Neuronal stem cell (in vitro differentiated cells): Measurements from ENCODE around the gene LAPTM4A.

ENCODE experiments used
- DNase-seq: peaks from one replicate; pipeline ENCODE4 v3.0.0-alpha.2; 2013; ENCODE audit warnings: low spot score
- H2AFZ ChIP-seq: one replicate; pipeline ENCODE4 v1.6.1; 2013; ENCODE audit warnings: mild to moderate bottlenecking, low read length, inconsistent platforms
- H2AK5ac ChIP-seq: 2 replicates; pipeline ENCODE4 v1.6.1; 2013; ENCODE audit warnings: low read depth, mild to moderate bottlenecking, inconsistent platforms, low read length, moderate library complexity, mixed read lengths
- H2BK120ac ChIP-seq: 2 replicates; pipeline ENCODE4 v1.6.1; 2013; ENCODE audit warnings: low read depth, mild to moderate bottlenecking, inconsistent platforms, low read length, moderate library complexity, mixed read lengths
- H2BK12ac ChIP-seq: one replicate; pipeline ENCODE4 v1.6.1; 2013; ENCODE audit warnings: low read length, inconsistent platforms
- H2BK15ac ChIP-seq: 2 replicates; pipeline ENCODE4 v1.6.1; 2013; ENCODE audit warnings: mild to moderate bottlenecking, low read length, inconsistent platforms, mixed read lengths
- H2BK5ac ChIP-seq: one replicate; pipeline ENCODE4 v1.6.1; 2013; ENCODE audit warnings: inconsistent platforms, mild to moderate bottlenecking, low read length, moderate library complexity
- H3K14ac ChIP-seq: one replicate; pipeline ENCODE4 v1.6.1; 2013; ENCODE audit warnings: low read length, inconsistent platforms
- H3K18ac ChIP-seq: 2 replicates; pipeline ENCODE4 v1.6.1; 2013; ENCODE audit warnings: low read length, inconsistent platforms
- H3K23ac ChIP-seq: 2 replicates; pipeline ENCODE4 v1.6.1; 2013; ENCODE audit warnings: low read depth, mild to moderate bottlenecking, mixed read lengths, low read length, inconsistent platforms; ENCODE audit not compliant: poor library complexity
- H3K27ac ChIP-seq: replicated peaks from 3 replicates; pipeline ENCODE4 v1.5.1; 2013; ENCODE audit warnings: low read length, inconsistent platforms
- H3K27me3 ChIP-seq, 3 experiments: 2 replicates each; pipeline ENCODE4 v1.6.1; 2013; ENCODE audit warnings: low read length in 3 of 3, mild to moderate bottlenecking in 2 of 3, inconsistent platforms in 1 of 3, low read depth in 1 of 3, mixed read lengths in 1 of 3, moderate library complexity in 1 of 3; ENCODE audit not compliant: control insufficient read depth in 3 of 3, insufficient read depth in 3 of 3
- H3K36me3 ChIP-seq, 2 donors: replicated peaks in 1 of 2; 2 replicates each; pipeline ENCODE4 v1.6.1; 2013; ENCODE audit warnings: low read length in 2 of 2; ENCODE audit not compliant: control insufficient read depth in 2 of 2, insufficient read depth in 2 of 2
- H3K4ac ChIP-seq: 2 replicates; pipeline ENCODE4 v1.6.1; 2013; ENCODE audit warnings: inconsistent platforms, mild to moderate bottlenecking, low read length, moderate library complexity
- H3K4me1 ChIP-seq, 2 donors: 1 replicate in 1 of 2; 2 replicates in 1 of 2; pipeline ENCODE4 v1.6.1; 2013; ENCODE audit warnings: low read length in 2 of 2, low read depth in 1 of 2; ENCODE audit not compliant: control insufficient read depth in 2 of 2, insufficient read depth in 1 of 2
- H3K4me2 ChIP-seq: one replicate; pipeline ENCODE4 v1.6.1; 2013; ENCODE audit warnings: mild to moderate bottlenecking, low read length, inconsistent platforms; ENCODE audit not compliant: insufficient read depth, poor library complexity, severe bottlenecking
- H3K4me3 ChIP-seq, 2 donors: 2 replicates each; pipeline ENCODE4 v1.5.1; 2013; ENCODE audit warnings: low read length in 2 of 2, mild to moderate bottlenecking in 2 of 2, inconsistent platforms in 1 of 2, moderate library complexity in 1 of 2
- H3K79me1 ChIP-seq: one replicate; pipeline ENCODE4 v1.6.1; 2013; ENCODE audit warnings: low read depth, mild to moderate bottlenecking, inconsistent platforms, low read length, moderate library complexity
- H3K9ac ChIP-seq: one replicate; pipeline ENCODE4 v1.6.1; 2013; ENCODE audit warnings: mild to moderate bottlenecking, low read depth, low read length, inconsistent platforms; ENCODE audit not compliant: poor library complexity
- H3K9me3 ChIP-seq, 2 donors: replicated peaks in 1 of 2; 2 replicates each; pipeline versions ENCODE3 to v1.6.1; 2013; ENCODE audit warnings: low read length in 2 of 2, mild to moderate bottlenecking in 2 of 2, inconsistent platforms in 1 of 2, low read depth in 1 of 2, mixed read lengths in 1 of 2, moderate library complexity in 1 of 2; ENCODE audit not compliant: control insufficient read depth in 2 of 2, insufficient read depth in 1 of 2
- H4K8ac ChIP-seq: one replicate; pipeline ENCODE4 v1.6.1; 2013; ENCODE audit warnings: low read depth, mild to moderate bottlenecking, inconsistent platforms, low read length, moderate library complexity
- H4K91ac ChIP-seq: one replicate; pipeline ENCODE4 v1.6.1; 2013; ENCODE audit warnings: low read length, low read depth, mild to moderate bottlenecking, inconsistent platforms; ENCODE audit not compliant: poor library complexity
- WGBS, 2 donors: extraction: QIAGEN DNeasy Blood & Tissue Kit; methylation state at CpG; one replicate each; pipeline ENCODE4 v1.1.7; 2013; ENCODE audit warnings: missing lambda C conversion rate in 2 of 2, mixed read lengths in 1 of 2; ENCODE audit not compliant: insufficient read length in 2 of 2, insufficient replicate concordance in 1 of 2; ENCODE audit errors: extremely low coverage in 2 of 2; 5-methylcytosine and 5-hydroxymethylcytosine counted together

The LAPTM4A gene

GRCh38 chr2:20095469-20095868 lies 44.0 kb upstream of the LAPTM4A start:
- H3K79me1 ChIP-seq, result no peaks in the 10 kb centered on the region

GRCh38 chr2:20094955-20095354 lies 43.5 kb upstream of the LAPTM4A start:
- Histone ChIP-seq H4K91ac (no peak overlapping the region), H3K18ac (no peak overlapping the region), H3K23ac (no peak overlapping the region), H3K79me1 (no peaks in the 10 kb centered on the region), H2BK15ac (no peak overlapping the region), H3K9ac (no peak overlapping the region), H3K27ac (no peak overlapping the region), H2AFZ (no peak overlapping the region), H2BK120ac (no peak overlapping the region), H3K36me3 (no peaks in the 10 kb centered on the region), H2AK5ac (no peak overlapping the region), H3K14ac (no peak overlapping the region), H3K9me3 (peaks cover 2 to 6% of the 10 kb centered on the region in 2 donors), H2BK12ac (no peak overlapping the region), H3K27me3 (peaks cover 0 to 3% (median 0%) of the 10 kb centered on the region in 3 experiments), H2BK5ac (no peak overlapping the region), H3K4ac (no peak overlapping the region), H3K4me3 (no peak overlapping the region), H4K8ac (no peak overlapping the region), H3K4me2 (no peak overlapping the region), H3K4me1 (peaks cover 9 to 10% of the 10 kb centered on the region in 2 donors)
- DNase-seq, result no peak

More at GRCh38 chr2:20095469-20095868, 44.0 kb upstream of the LAPTM4A start:
- H3K4ac ChIP-seq, result no peak overlapping the region
- H2BK120ac ChIP-seq, result no peak overlapping the region
- H2BK12ac ChIP-seq, result no peak overlapping the region
- H3K4me3 ChIP-seq, result no peak overlapping the region
- peaks cover 9 to 10% of the 10 kb centered on the region in 2 donors for H3K4me1 ChIP-seq
- H3K27ac ChIP-seq, result no peak overlapping the region
- H4K91ac ChIP-seq, result no peak overlapping the region
- H2AFZ ChIP-seq, result no peak overlapping the region
- H3K14ac ChIP-seq, result no peak overlapping the region
- no peak overlapping the region for H3K9ac ChIP-seq
- no peak overlapping the region for H2AK5ac ChIP-seq
- H2BK15ac ChIP-seq, result no peak overlapping the region
- no peak overlapping the region for H2BK5ac ChIP-seq
- H3K27me3 ChIP-seq, result peaks cover 0 to 5% (median 0%) of the 10 kb centered on the region in 3 experiments
- no peak overlapping the region for H4K8ac ChIP-seq
- peaks cover 2 to 6% of the 10 kb centered on the region in 2 donors for H3K9me3 ChIP-seq
- no peaks in the 10 kb centered on the region for H3K36me3 ChIP-seq
- H3K18ac ChIP-seq, result no peak overlapping the region
- no peak overlapping the region for H3K23ac ChIP-seq
- no CpG with 5 or more reads among the region's 1 CpG for WGBS, 2 donors
- no peak overlapping the region for H3K4me2 ChIP-seq
- DNase-seq, result no peak

- peak overlapping the region; percentile 76 for H3K18ac ChIP-seq
- H2AFZ ChIP-seq, result peak overlapping the region; percentile 66
- H3K27me3 ChIP-seq, result no peaks in the 10 kb centered on the region
- peaks cover 0 to 6% of the 10 kb centered on the region in 2 donors for H3K9me3 ChIP-seq
- DNase-seq, result no peak
- peak overlapping the region; percentile 65 for H2BK12ac ChIP-seq
- H2BK15ac ChIP-seq, result peak overlapping the region; percentile 2
- no peak overlapping the region for H3K27ac ChIP-seq
- peak overlapping the region; percentile 44 for H2AK5ac ChIP-seq
- peak overlapping the region; percentile 38 for H4K91ac ChIP-seq
- H3K4me3 ChIP-seq, result no peak overlapping the region
- H3K23ac ChIP-seq, result no peak overlapping the region
- no peaks in the 10 kb centered on the region for H3K79me1 ChIP-seq
- peak overlapping the region; percentile 26 for H3K4ac ChIP-seq
- H3K36me3 ChIP-seq, result no peaks in the 10 kb centered on the region
- no peak overlapping the region for H2BK5ac ChIP-seq
- H3K14ac ChIP-seq, result peak overlapping the region; percentile 83
- H2BK120ac ChIP-seq, result no peak overlapping the region
- WGBS, 2 donors, result no CpG with 5 or more reads among the region's 5 CpGs
- no peak overlapping the region for H4K8ac ChIP-seq
- H3K9ac ChIP-seq, result no peak overlapping the region
- peaks cover 9 to 10% of the 10 kb centered on the region in 2 donors for H3K4me1 ChIP-seq
- H3K4me2 ChIP-seq, result no peak overlapping the region
Observed at GRCh38 chr2:20094142-20094755, 42.8 kb upstream of the LAPTM4A start.

- Histone ChIP-seq H4K91ac (peak overlapping the region; percentile 38), H3K4ac (peak overlapping the region; percentile 32), H3K14ac (no peak overlapping the region), H3K27ac (no peak overlapping the region), H3K18ac (peak overlapping the region; percentile 76), H3K79me1 (no peaks in the 10 kb centered on the region), H2BK5ac (no peak overlapping the region), H3K4me3 (no peak overlapping the region), H3K27me3 (peaks cover 0 to 5% (median 0%) of the 10 kb centered on the region in 3 experiments), H3K9ac (peak overlapping the region; percentile 25), H3K36me3 (no peaks in the 10 kb centered on the region), H3K23ac (no peak overlapping the region), H2BK15ac (peak overlapping the region; percentile 14), H2AK5ac (peak overlapping the region; percentile 30), H2BK120ac (no peak overlapping the region), H3K4me2 (no peak overlapping the region), H2BK12ac (peak overlapping the region; percentile 7), H2AFZ (peak overlapping the region; percentile 66), H3K4me1 (peaks cover 9 to 10% of the 10 kb centered on the region in 2 donors), H4K8ac (no peak overlapping the region), H3K9me3 (peaks cover 0 to 6% of the 10 kb centered on the region in 2 donors)
- DNase-seq, result no peak
- WGBS, 2 donors, result no CpG with 5 or more reads among the region's 11 CpGs
Observed at GRCh38 chr2:20093263-20094141, 42.1 kb upstream of the LAPTM4A start.
